ENCODE measurements around the gene CALU.

DNA sequence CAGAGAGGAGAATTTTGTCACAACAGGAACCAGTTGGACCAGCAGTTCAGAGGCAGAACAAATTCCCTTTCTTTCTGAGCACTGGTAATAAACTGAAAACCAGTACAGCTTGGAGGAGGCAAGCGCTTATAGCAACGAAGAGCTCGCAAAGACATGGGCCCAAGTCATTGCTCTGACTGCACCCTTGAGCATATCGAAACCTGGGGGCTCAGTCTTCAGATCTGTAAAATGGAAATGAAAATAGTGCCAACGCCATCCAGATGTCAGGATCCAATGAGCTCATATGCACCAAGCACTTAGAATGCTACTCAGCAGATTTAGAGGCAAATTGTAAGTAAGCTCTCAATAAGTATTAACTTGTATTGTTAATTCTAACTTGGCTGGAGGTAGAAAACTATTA is 14.4 kb upstream of the CALU start:
- no peak for TF ChIP-seq CTCF (IDR thresholded peaks at IDR 0.05; ENCODE audit: low read depth, low read length)
- TF ChIP-seq POLR2A (IDR thresholded peaks at IDR 0.05; ENCODE audit: extremely low read depth, insufficient read length): no peak
